ENCODE results near the gene MAFG.
"Not testable (repeated sequence)": the region's sequence is repeated elsewhere in the genome, so short reads cannot be mapped to it uniquely, and the experiment has no call there.

The MAFG gene

GRCh38 chr17:81921996-81922565, 5.5 kb downstream of the MAFG start:
- DNase-seq = no peak

GRCh38 chr17:81921537-81921862, 6.0 kb downstream of the MAFG start:
- no peak for DNase-seq

GRCh38 chr17:81920612-81921536, 6.7 kb downstream of the MAFG start:
- no peak for DNase-seq

GRCh38 chr17:81918832-81919545, 8.5 kb downstream of the MAFG start:
- no peak for DNase-seq

- DNase-seq = not testable (repeated sequence)
These were observed 9.2 kb downstream of the MAFG start for GRCh38 chr17:81918333-81918669.

GRCh38 chr17:81917565-81918332, 9.8 kb downstream of the MAFG start, which contains the start of gene SIRT7:
SIRT7 (minus strand) TSS chr17:81918176; CDS start chr17:81918131, 45 bp downstream.
- DNase-seq = peak; percentile 89

- no peak for DNase-seq
These were observed 11.1 kb downstream of the MAFG start for GRCh38 chr17:81916234-81917001.

- DNase-seq = no peak
These were observed 12.2 kb downstream of the MAFG start for GRCh38 chr17:81915331-81915730.

- DNase-seq = no peak
These were observed 13.3 kb downstream of the MAFG start for GRCh38 chr17:81914103-81914850.

GRCh38 chr17:81913394-81914102, 14.0 kb downstream of the MAFG start:
- no peak for DNase-seq

GRCh38 chr17:81912441-81913309, 14.9 kb downstream of the MAFG start:
- no peak for DNase-seq

GRCh38 chr17:81911969-81912368, 15.6 kb downstream of the MAFG start:
- DNase-seq = no peak

- peak; percentile 95 for DNase-seq
These were observed 16.1 kb downstream of the MAFG start, which contains the start of gene PCYT2 for GRCh38 chr17:81911277-81911961. PCYT2 (minus strand) TSS chr17:81911399; CDS start chr17:81911355, 44 bp downstream.

- no peak for DNase-seq
These were observed 16.7 kb downstream of the MAFG start for GRCh38 chr17:81910840-81911276.

GRCh38 chr17:81909966-81910839, 17.3 kb downstream of the MAFG start:
- no peak for DNase-seq

- DNase-seq = no peak
These were observed 18.3 kb downstream of the MAFG start for GRCh38 chr17:81909231-81909630.

GRCh38 chr17:81908793-81909192, 18.7 kb downstream of the MAFG start:
- DNase-seq = no peak

Data from activated CD8-positive, alpha-beta memory T cell treated with anti-CD3 and anti-CD28 coated beads for 24 hours (primary cell).